Dendritic cell treated with granulocyte-macrophage colony-stimulating factor and Interleukin-4, amounts not matched to agents 40 ng/mL and 50 ng/mL, for 4 days (primary cell): ENCODE measurements around the gene SETD4.

Experiments used
- H3K27ac Mint-ChIP-seq: one replicate; pipeline ENCODE4 v1.8.0; 2022; ENCODE audit warnings: mild to moderate bottlenecking, mixed read lengths
- H3K27me3 Mint-ChIP-seq: one replicate; pipeline ENCODE4 v1.8.0; 2022; ENCODE audit warnings: mild to moderate bottlenecking, mixed read lengths
- H3K36me3 Mint-ChIP-seq: one replicate; pipeline ENCODE4 v1.8.0; 2022; ENCODE audit warnings: low read depth, mixed read lengths
- H3K4me1 Mint-ChIP-seq: one replicate; pipeline ENCODE4 v1.8.0; 2022; ENCODE audit warnings: low read depth, mixed read lengths
- H3K4me3 Mint-ChIP-seq: one replicate; pipeline ENCODE4 v1.8.0; 2022; ENCODE audit warnings: mild to moderate bottlenecking, moderate library complexity, mixed read lengths
- H3K9me3 Mint-ChIP-seq: one replicate; pipeline ENCODE4 v1.8.0; 2022; ENCODE audit warnings: mixed read lengths
- intact Hi-C: fragments of 100-400 bp; cut with micrococcal nuclease; formaldehyde crosslinking; loops from one replicate; pipeline ENCODE4 v1.15.0; 2022

Gene SETD4

DNA sequence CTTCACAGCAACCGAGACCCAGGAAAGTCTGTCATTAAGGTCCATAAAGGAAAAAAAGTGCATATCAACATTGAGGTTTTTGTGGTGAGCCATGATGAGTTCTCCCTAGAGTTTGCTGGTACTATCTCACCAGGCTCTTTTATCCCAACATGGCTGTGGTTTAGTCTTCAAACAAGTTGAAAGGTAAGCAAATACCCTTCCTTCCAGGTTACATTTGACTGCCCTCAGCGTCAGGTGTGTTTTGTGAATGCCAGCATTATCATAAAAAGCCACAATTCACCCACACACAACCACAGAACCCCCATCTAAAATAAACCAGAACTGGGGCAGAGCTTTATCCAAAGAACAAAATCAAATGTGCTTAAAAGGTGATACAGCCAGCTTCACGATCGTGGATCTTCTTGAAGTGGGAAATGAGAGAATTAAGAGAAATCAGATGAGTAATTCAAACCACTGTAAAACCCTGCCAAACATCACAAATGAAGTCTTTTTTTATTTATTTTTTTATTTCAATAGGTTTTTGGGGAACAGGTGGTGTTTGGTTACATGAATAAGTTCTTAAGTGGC, 64.7 kb downstream of the SETD4 start:
- no peak overlapping the region for H3K4me3 Mint-ChIP-seq

DNA sequence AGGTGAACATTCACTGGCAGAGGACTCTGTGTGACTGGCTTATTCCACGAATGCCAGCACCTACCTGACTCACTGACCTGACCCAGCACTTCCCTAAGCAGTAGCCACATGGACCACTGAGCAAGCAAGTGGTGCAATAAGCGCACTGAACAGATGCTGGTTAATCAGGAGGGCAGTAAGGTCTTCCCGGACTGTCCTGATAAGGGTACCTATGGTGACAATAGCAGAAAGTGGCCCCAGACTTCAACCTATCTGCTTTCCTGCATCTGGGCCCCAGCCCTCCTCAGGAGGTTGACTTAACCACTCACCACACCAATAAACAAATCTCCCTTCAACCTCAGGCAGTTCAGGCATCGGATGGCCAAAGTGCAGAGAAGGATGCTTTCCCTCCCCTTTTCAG, 65.7 kb downstream of the SETD4 start:
- H3K4me3 Mint-ChIP-seq = no peak overlapping the region
- no peaks in the 10 kb centered on the region for H3K36me3 Mint-ChIP-seq
- H3K9me3 Mint-ChIP-seq = no peaks in the 10 kb centered on the region
- no peaks in the 10 kb centered on the region for H3K4me1 Mint-ChIP-seq
- peaks cover 19% of the 10 kb centered on the region for H3K27me3 Mint-ChIP-seq
- intact Hi-C loops = no loop called here
- H3K27ac Mint-ChIP-seq = no peak overlapping the region

More for the DNA sequence above, 64.7 kb downstream of the SETD4 start:
- H3K9me3 Mint-ChIP-seq = no peaks in the 10 kb centered on the region
- H3K4me1 Mint-ChIP-seq = no peaks in the 10 kb centered on the region
- H3K27ac Mint-ChIP-seq = no peak overlapping the region
- H3K27me3 Mint-ChIP-seq = peaks cover 19% of the 10 kb centered on the region
- no peaks in the 10 kb centered on the region for H3K36me3 Mint-ChIP-seq
- intact Hi-C loops = no loop called here

DNA sequence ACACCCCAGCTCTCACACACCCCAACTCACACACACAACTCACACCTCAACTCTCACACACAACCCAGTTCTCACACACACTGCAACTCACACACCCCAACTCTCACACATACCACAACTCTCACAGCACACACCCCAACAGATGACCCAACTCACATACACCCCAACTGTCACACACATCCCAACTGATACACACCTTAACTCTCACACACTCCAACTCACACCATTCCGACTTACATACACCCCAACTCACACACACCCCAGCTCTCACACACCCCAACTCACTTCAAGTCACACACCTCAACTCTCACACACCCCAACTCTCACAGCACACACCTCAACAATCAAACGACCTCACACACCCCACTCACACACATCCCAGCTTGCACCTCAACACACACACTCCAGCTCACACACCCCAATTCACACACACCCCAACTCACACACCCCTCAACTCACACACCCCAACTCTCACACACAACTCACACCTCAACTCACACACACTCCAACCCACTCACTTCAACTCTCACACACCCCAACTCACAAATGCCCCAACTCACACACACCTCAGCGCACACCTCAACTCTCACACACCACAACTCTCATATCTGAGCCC, 66.3 kb downstream of the SETD4 start:
- H3K9me3 Mint-ChIP-seq = no peaks in the 10 kb centered on the region
- intact Hi-C loops = no loop called here

DNA sequence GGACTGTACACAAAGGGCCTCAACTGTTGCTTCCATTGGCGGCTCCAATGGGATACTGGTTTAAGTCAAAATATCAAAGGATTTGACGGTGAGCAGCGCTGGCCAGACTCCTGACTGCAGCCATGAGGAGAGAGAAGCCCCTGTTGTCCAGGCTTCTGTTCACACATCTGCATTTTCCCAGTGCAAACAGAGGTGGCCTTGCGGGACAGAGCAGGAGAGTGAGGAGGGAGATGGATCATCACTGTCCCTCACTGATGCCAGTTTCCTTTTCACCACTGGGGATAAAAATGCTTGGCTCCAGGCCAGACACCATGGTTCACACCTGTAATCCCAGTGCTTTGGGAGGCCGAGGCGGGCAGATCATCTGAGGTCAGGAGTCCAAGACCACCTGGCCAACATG, 69.2 kb downstream of the SETD4 start:
- intact Hi-C loops = no loop called here
- Mint-ChIP-seq H3K4me3 (no peak overlapping the region), H3K36me3 (no peaks in the 10 kb centered on the region)

More for the DNA sequence above, 66.3 kb downstream of the SETD4 start:
- H3K4me3 Mint-ChIP-seq = no peak overlapping the region
- H3K36me3 Mint-ChIP-seq = no peaks in the 10 kb centered on the region
- H3K27me3 Mint-ChIP-seq = peaks cover 23% of the 10 kb centered on the region
- H3K27ac Mint-ChIP-seq = no peak overlapping the region
- peaks cover 3% of the 10 kb centered on the region for H3K4me1 Mint-ChIP-seq

DNA sequence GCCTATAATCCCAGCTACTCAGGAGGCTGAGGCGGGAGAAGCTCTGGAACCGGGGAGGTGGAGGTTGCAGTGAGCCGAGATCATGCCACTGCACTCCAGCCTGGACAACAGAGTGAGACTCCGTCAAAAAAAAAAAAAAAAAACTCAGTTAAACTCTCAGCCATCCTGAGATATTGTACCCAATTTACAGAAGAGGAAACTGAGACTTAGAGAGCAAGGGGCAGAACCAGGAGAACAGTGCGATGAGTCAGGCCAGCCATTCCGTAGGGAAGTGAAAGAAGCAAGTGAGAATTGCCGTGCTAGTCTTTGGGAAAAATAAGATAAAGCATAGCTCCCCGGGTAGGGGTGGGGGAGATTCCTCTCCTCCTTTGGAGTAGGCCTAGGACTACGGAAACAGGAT, 69.7 kb downstream of the SETD4 start:
- no peak overlapping the region for H3K4me3 Mint-ChIP-seq
- peaks cover 8% of the 10 kb centered on the region for H3K4me1 Mint-ChIP-seq
- no peaks in the 10 kb centered on the region for H3K9me3 Mint-ChIP-seq
- peaks cover 31% of the 10 kb centered on the region for H3K27me3 Mint-ChIP-seq
- intact Hi-C loops = no loop called here
- H3K27ac Mint-ChIP-seq = no peak overlapping the region
- no peaks in the 10 kb centered on the region for H3K36me3 Mint-ChIP-seq

More for the DNA sequence above, 69.2 kb downstream of the SETD4 start:
- no peak overlapping the region for H3K27ac Mint-ChIP-seq
- H3K4me1 Mint-ChIP-seq = peaks cover 8% of the 10 kb centered on the region
- peaks cover 31% of the 10 kb centered on the region for H3K27me3 Mint-ChIP-seq
- no peaks in the 10 kb centered on the region for H3K9me3 Mint-ChIP-seq

DNA sequence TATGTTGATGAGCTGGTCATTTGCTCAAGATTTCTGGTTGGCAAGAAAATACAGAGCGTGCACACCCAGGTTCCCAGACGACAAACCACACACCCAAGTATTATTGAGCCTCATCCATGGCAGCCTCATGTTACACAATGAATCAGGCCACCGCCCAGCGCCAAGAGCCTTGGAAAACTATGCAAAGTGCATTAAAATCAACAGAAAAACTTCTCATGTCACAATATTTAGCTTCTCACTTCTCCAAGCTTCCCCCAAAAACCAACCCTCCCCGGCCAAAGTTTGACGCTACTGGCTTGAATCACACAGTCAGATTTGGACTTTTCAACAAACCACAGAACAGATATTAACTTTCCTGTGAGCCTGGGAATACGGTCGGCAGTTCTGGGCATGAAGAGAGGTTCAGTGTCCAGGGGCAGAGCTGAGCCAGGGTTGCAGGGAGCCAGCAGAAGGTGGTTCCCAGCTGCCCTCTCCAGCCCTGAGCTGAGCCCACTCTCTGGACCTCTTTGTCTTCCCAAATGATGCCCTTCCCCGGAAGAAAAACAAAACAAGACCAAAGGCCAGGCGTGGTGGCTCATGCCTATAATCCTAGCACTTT, 71.1 kb downstream of the SETD4 start:
- intact Hi-C loops = no loop called here
- no peak overlapping the region for H3K4me3 Mint-ChIP-seq
- H3K27ac Mint-ChIP-seq = no peak overlapping the region
- no peaks in the 10 kb centered on the region for H3K9me3 Mint-ChIP-seq
- H3K36me3 Mint-ChIP-seq = no peaks in the 10 kb centered on the region
- peaks cover 8% of the 10 kb centered on the region for H3K4me1 Mint-ChIP-seq
- H3K27me3 Mint-ChIP-seq = peaks cover 33% of the 10 kb centered on the region

DNA sequence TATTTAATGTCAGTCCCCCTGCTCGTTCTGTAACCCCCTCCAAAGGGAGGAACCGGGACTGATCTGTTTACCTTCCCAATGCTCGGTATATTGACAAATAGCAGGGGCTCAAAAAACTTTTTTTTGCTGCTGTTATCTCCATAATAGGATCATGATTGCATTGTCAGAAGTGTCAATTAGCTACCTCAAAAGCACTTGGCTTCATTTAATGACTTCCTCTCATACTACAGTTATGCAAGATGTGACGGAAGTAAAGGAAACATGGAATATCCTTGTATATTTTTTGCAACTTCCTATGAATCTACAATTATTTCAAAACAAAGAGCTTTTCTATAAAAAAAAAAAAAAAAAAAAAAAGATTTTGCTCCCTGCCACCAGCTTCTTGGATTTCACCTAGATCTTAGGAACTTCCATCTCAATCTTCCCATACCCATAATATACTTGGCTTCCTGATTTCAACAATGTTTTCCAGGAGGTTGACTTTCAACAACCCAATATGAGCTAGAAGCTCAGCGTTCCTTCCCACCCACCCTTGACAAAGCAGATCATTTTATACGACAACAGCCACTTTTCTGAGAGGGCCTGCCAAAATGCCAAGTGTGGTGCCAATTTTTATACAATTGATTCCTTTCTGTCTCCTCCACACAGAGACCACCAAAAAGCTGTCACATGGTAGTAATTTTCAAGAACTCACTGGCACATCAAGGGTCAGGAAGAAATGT, 71.7 kb downstream of the SETD4 start:
- Mint-ChIP-seq H3K27me3 (peaks cover 33% of the 10 kb centered on the region), H3K36me3 (no peaks in the 10 kb centered on the region), H3K4me3 (no peak overlapping the region), H3K27ac (no peak overlapping the region), H3K9me3 (no peaks in the 10 kb centered on the region), H3K4me1 (peaks cover 8% of the 10 kb centered on the region)
- intact Hi-C loops = no loop called here

DNA sequence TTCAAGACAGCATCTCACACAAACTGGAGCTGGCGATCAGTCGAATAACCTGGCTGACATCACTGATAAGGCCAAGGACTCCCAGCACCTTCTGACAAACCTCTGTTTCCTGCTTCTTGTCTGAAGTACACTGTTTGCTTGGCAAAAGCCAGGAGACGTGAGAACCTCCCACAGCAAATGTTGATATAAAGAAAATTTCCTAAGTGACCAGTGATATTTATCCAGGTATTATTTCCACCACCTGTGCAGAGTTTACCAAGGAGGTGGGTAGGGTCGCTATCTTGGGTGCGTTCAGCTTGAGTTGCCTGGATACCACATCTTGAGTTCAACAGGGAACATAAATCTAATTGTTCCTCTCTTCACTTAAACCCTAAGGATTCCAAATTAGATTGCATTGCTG, 72.9 kb downstream of the SETD4 start:
- H3K9me3 Mint-ChIP-seq = no peaks in the 10 kb centered on the region
- peaks cover 36% of the 10 kb centered on the region for H3K27me3 Mint-ChIP-seq
- intact Hi-C loops = no loop called here
- no peak overlapping the region for H3K4me3 Mint-ChIP-seq
- H3K27ac Mint-ChIP-seq = no peak overlapping the region
- peaks cover 8% of the 10 kb centered on the region for H3K4me1 Mint-ChIP-seq
- no peaks in the 10 kb centered on the region for H3K36me3 Mint-ChIP-seq

DNA sequence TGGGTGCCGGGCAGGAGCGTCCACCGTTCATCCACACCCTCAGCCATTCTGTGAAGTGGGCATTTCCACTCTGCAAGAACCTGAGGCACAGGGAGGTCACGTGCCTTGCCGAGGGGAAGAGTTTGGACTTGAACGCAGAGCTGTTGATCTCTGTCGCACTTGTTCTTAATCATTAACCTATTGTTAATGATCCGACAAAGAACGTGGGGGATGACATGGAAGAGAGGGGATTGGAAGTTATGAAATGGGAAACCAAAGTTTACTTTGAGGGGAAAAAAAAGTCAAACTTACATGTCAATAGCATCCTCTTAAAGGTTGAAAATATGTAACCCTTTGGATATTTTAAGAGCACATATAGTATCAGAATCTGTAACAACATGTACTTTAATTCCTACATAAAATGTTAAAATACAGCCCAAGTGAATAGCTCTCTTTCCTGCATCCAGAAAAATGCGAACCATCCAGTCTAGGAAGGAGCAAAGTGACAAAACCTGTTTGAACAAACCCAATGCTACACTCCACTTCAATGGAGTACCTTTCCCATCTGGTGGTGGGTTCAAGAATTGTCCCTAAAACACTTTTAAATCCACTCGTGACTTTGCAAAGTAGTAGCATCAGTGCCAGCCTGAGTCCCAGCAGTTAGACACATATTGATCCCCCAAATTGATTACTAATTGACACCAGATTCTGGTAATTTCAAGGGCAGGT, 75.5 kb downstream of the SETD4 start:
- intact Hi-C loops = no loop called here
- H3K4me3 Mint-ChIP-seq = no peak overlapping the region
- H3K4me1 Mint-ChIP-seq = peaks cover 8% of the 10 kb centered on the region
- H3K9me3 Mint-ChIP-seq = no peaks in the 10 kb centered on the region
- H3K27ac Mint-ChIP-seq = no peak overlapping the region
- H3K36me3 Mint-ChIP-seq = no peaks in the 10 kb centered on the region
- peaks cover 35% of the 10 kb centered on the region for H3K27me3 Mint-ChIP-seq
